Hepatocyte (in vitro differentiated cells): ENCODE measurements around the gene NRG2.

Experiments
- CTCF ChIP-seq: fragments of 200-600 bp; sonication (generic); IDR thresholded peaks from 2 replicates; pipeline ENCODE4 v1.5.1; 2016; ENCODE audit warnings: antibody characterized with exemption, mild to moderate bottlenecking; ENCODE audit not compliant: poor library complexity
- EZH2phosphoT487 ChIP-seq: fragments of 200-600 bp; sonication (generic); IDR thresholded peaks from one replicate; pipeline ENCODE4 v1.6.1; 2018; ENCODE audit warnings: antibody characterized with exemption, mild to moderate bottlenecking, low read depth, moderate library complexity; ENCODE audit not compliant: unreplicated experiment, severe bottlenecking

- no peak for TF ChIP-seq CTCF
- no peak for TF ChIP-seq EZH2phosphoT487
Measured at GRCh38 chr5:139904816-139905661, 138.1 kb downstream of the NRG2 start.
